Measurements from ENCODE around the gene KCNIP4.

KCNIP4 gene

DNA sequence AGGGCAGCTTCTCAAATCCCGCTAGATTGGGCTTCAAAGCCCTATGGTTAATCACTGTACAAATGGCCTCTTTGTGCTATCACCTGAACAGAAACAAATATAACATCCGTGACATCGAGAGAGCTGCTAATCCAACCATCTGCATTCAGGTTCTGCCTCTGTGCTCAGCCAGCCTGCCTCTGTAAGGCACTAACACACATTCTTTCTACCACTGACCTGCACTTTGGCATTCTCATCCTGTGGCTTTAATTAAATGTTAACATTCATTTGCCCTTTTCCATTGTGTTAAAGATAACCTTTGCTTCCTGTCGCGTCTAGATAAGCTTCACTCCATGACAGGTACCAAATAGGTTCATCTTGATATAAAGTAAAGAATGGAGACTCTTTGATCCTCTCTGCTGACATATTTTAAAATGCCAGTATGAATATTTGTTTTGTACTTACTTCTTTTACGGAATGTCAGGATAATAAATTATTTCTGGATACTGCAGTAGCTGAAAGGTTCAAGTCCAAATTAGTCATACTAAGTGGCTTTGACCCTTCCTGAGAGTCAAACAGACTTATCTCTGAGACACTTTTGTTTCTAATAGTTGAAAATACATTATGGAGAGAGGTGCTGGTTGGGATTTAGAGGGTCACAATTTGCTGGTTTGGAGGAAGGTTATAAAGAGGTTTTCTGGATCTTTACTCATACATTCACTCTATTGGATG lies 742.6 kb downstream of the KCNIP4 start:
- H3K27me3 ChIP-seq (ENCODE audit: control insufficient read depth in 1 of 2, insufficient read depth in 2 of 2, low read length in 2 of 2): no peaks in the 10 kb centered on the region
- no peak overlapping the region for H3K4me3 ChIP-seq (ENCODE audit: low read depth in 1 of 2, low read length in 2 of 2)
- no peak overlapping the region for H3K27ac ChIP-seq (ENCODE audit: low read depth, low read length)
- H3K9me3 ChIP-seq (ENCODE audit: low read length): no peaks in the 10 kb centered on the region
- no peaks in the 10 kb centered on the region for H3K4me1 ChIP-seq (ENCODE audit: insufficient read depth, low read length)
- H3K9ac ChIP-seq (ENCODE audit: low read length): no peak overlapping the region
- H3K36me3 ChIP-seq (ENCODE audit: insufficient read depth, low read length): no peaks in the 10 kb centered on the region

DNA sequence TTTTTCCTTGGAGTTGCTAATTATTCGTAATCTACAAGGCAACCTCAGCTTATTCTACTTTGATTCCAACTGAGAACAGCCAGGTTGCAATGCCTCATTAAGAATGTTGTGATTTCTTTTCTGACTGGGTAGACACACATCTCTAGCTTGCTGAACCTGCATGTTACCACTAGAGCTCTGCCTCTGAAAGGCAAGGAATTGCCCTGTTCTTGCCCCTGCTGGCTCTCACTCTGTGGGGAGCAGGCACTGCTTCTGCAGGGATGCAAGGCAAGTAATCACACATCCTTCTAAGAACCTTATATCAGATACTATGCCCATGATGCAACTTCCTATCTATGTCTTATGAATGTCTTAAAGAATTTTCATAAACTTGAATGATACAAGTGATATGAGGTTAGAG lies 745.2 kb downstream of the KCNIP4 start:
- Histone ChIP-seq H3K9ac (ENCODE audit: low read length) (no peak overlapping the region), H3K27me3 (ENCODE audit: control insufficient read depth in 1 of 2, insufficient read depth in 2 of 2, low read length in 2 of 2) (no peaks in the 10 kb centered on the region), H3K27ac (ENCODE audit: low read depth, low read length) (no peak overlapping the region), H3K36me3 (ENCODE audit: insufficient read depth, low read length) (no peaks in the 10 kb centered on the region), H3K9me3 (ENCODE audit: low read length) (no peaks in the 10 kb centered on the region), H3K4me1 (ENCODE audit: insufficient read depth, low read length) (no peaks in the 10 kb centered on the region), H3K4me3 (ENCODE audit: low read depth in 1 of 2, low read length in 2 of 2) (no peak overlapping the region)

DNA sequence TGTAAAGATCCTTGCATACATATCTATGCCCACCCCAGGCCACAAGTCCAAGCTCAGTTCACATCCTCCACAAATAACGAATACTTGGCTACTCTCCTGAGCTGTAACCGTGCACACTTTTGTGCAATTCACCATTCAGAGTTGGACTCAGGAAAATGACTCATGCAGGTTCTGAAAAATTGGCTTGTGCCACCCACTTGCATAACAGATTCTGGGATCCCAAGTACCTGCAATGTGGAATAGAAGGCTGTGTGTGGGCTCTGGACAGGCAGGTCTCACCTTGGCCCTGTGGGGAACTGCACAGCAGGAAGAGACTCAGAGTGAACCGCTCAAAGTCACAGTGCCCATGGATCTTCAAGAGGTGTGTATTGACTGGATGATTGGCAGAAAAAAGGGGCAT lies 745.6 kb downstream of the KCNIP4 start:
- H3K4me3 ChIP-seq (ENCODE audit: low read depth in 1 of 2, low read length in 2 of 2): no peak overlapping the region

GRCh38 chr4:21198683-21199082 lies 749.9 kb downstream of the KCNIP4 start:
- H3K27me3 ChIP-seq (ENCODE audit: control insufficient read depth in 1 of 2, insufficient read depth in 2 of 2, low read length in 2 of 2): no peaks in the 10 kb centered on the region
- no peak overlapping the region for H3K9ac ChIP-seq (ENCODE audit: low read length)
- no peaks in the 10 kb centered on the region for H3K36me3 ChIP-seq (ENCODE audit: insufficient read depth, low read length)
- H3K4me3 ChIP-seq (ENCODE audit: low read depth in 1 of 2, low read length in 2 of 2): no peak overlapping the region
- H3K27ac ChIP-seq (ENCODE audit: low read depth, low read length): no peak overlapping the region
- no peaks in the 10 kb centered on the region for H3K4me1 ChIP-seq (ENCODE audit: insufficient read depth, low read length)
- no peaks in the 10 kb centered on the region for H3K9me3 ChIP-seq (ENCODE audit: low read length)

More for the DNA sequence above, 745.6 kb downstream of the KCNIP4 start:
- Histone ChIP-seq H3K27me3 (ENCODE audit: control insufficient read depth in 1 of 2, insufficient read depth in 2 of 2, low read length in 2 of 2) (no peaks in the 10 kb centered on the region), H3K36me3 (ENCODE audit: insufficient read depth, low read length) (no peaks in the 10 kb centered on the region), H3K27ac (ENCODE audit: low read depth, low read length) (no peak overlapping the region), H3K4me1 (ENCODE audit: insufficient read depth, low read length) (no peaks in the 10 kb centered on the region), H3K9me3 (ENCODE audit: low read length) (no peaks in the 10 kb centered on the region), H3K9ac (ENCODE audit: low read length) (no peak overlapping the region)

- Histone ChIP-seq H3K27me3 (ENCODE audit: control insufficient read depth in 1 of 2, insufficient read depth in 2 of 2, low read length in 2 of 2) (no peaks in the 10 kb centered on the region), H3K4me3 (ENCODE audit: low read depth in 1 of 2, low read length in 2 of 2) (no peak overlapping the region)
These were observed 752.9 kb downstream of the KCNIP4 start for GRCh38 chr4:21195682-21196081.

GRCh38 chr4:21192367-21192766 lies 756.2 kb downstream of the KCNIP4 start:
- H3K27me3 ChIP-seq (ENCODE audit: control insufficient read depth in 1 of 2, insufficient read depth in 2 of 2, low read length in 2 of 2): no peaks in the 10 kb centered on the region
- H3K9ac ChIP-seq (ENCODE audit: low read length): no peak overlapping the region
- H3K27ac ChIP-seq (ENCODE audit: low read depth, low read length): no peak overlapping the region
- no peaks in the 10 kb centered on the region for H3K9me3 ChIP-seq (ENCODE audit: low read length)
- no peaks in the 10 kb centered on the region for H3K4me1 ChIP-seq (ENCODE audit: insufficient read depth, low read length)
- H3K4me3 ChIP-seq (ENCODE audit: low read depth in 1 of 2, low read length in 2 of 2): no peak overlapping the region
- H3K36me3 ChIP-seq (ENCODE audit: insufficient read depth, low read length): no peaks in the 10 kb centered on the region

More at GRCh38 chr4:21195682-21196081, 752.9 kb downstream of the KCNIP4 start:
- Histone ChIP-seq H3K9ac (ENCODE audit: low read length) (no peak overlapping the region), H3K9me3 (ENCODE audit: low read length) (no peaks in the 10 kb centered on the region), H3K36me3 (ENCODE audit: insufficient read depth, low read length) (no peaks in the 10 kb centered on the region), H3K4me1 (ENCODE audit: insufficient read depth, low read length) (no peaks in the 10 kb centered on the region), H3K27ac (ENCODE audit: low read depth, low read length) (no peak overlapping the region)

DNA sequence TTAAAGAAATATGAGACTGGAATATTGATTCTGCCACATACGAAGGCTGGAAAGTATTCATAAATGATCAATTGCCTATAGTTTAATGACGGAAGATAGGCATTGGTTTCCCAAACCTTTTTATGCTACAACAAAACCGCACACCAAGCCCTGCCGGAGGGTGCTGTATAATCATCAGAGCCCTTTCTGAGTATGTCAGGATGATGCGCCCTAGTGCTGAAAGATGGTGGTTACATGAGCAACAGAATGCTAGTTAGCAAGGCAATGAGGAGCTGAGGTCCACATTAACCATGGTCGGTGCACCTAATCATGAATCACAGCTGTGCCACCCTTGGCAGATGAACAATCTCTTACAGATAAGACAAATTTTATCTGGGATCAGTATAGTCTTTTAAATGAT lies 757.3 kb downstream of the KCNIP4 start:
- H3K4me3 ChIP-seq (ENCODE audit: low read depth in 1 of 2, low read length in 2 of 2): no peak overlapping the region
- no peak overlapping the region for H3K27ac ChIP-seq (ENCODE audit: low read depth, low read length)
- no peaks in the 10 kb centered on the region for H3K27me3 ChIP-seq (ENCODE audit: control insufficient read depth in 1 of 2, insufficient read depth in 2 of 2, low read length in 2 of 2)
- H3K9me3 ChIP-seq (ENCODE audit: low read length): no peaks in the 10 kb centered on the region
- no peak overlapping the region for H3K9ac ChIP-seq (ENCODE audit: low read length)
- H3K4me1 ChIP-seq (ENCODE audit: insufficient read depth, low read length): no peaks in the 10 kb centered on the region
- no peaks in the 10 kb centered on the region for H3K36me3 ChIP-seq (ENCODE audit: insufficient read depth, low read length)

- Histone ChIP-seq H3K4me3 (ENCODE audit: low read depth in 1 of 2, low read length in 2 of 2) (no peak overlapping the region), H3K4me1 (ENCODE audit: insufficient read depth, low read length) (no peaks in the 10 kb centered on the region), H3K9ac (ENCODE audit: low read length) (no peak overlapping the region), H3K27ac (ENCODE audit: low read depth, low read length) (no peak overlapping the region), H3K27me3 (ENCODE audit: control insufficient read depth in 1 of 2, insufficient read depth in 2 of 2, low read length in 2 of 2) (no peaks in the 10 kb centered on the region), H3K36me3 (ENCODE audit: insufficient read depth, low read length) (no peaks in the 10 kb centered on the region), H3K9me3 (ENCODE audit: low read length) (no peaks in the 10 kb centered on the region)
These were observed 763.8 kb downstream of the KCNIP4 start for GRCh38 chr4:21184788-21185187.

GRCh38 chr4:21181716-21182115 lies 766.9 kb downstream of the KCNIP4 start:
- Histone ChIP-seq H3K27me3 (ENCODE audit: control insufficient read depth in 1 of 2, insufficient read depth in 2 of 2, low read length in 2 of 2) (no peaks in the 10 kb centered on the region), H3K9me3 (ENCODE audit: low read length) (no peaks in the 10 kb centered on the region), H3K36me3 (ENCODE audit: insufficient read depth, low read length) (no peaks in the 10 kb centered on the region), H3K4me1 (ENCODE audit: insufficient read depth, low read length) (no peaks in the 10 kb centered on the region), H3K4me3 (ENCODE audit: low read depth in 1 of 2, low read length in 2 of 2) (no peak overlapping the region), H3K9ac (ENCODE audit: low read length) (no peak overlapping the region), H3K27ac (ENCODE audit: low read depth, low read length) (no peak overlapping the region)

- H3K4me3 ChIP-seq (ENCODE audit: low read depth in 1 of 2, low read length in 2 of 2): no peak overlapping the region
- no peaks in the 10 kb centered on the region for H3K27me3 ChIP-seq (ENCODE audit: control insufficient read depth in 1 of 2, insufficient read depth in 2 of 2, low read length in 2 of 2)
- no peaks in the 10 kb centered on the region for H3K4me1 ChIP-seq (ENCODE audit: insufficient read depth, low read length)
- H3K27ac ChIP-seq (ENCODE audit: low read depth, low read length): no peak overlapping the region
- H3K9ac ChIP-seq (ENCODE audit: low read length): no peak overlapping the region
- H3K36me3 ChIP-seq (ENCODE audit: insufficient read depth, low read length): no peaks in the 10 kb centered on the region
- H3K9me3 ChIP-seq (ENCODE audit: low read length): no peaks in the 10 kb centered on the region
These were observed 770.7 kb downstream of the KCNIP4 start for GRCh38 chr4:21177871-21178270.

GRCh38 chr4:21177092-21177491 lies 771.5 kb downstream of the KCNIP4 start:
- no peaks in the 10 kb centered on the region for H3K27me3 ChIP-seq (ENCODE audit: control insufficient read depth in 1 of 2, insufficient read depth in 2 of 2, low read length in 2 of 2)
- no peak overlapping the region for H3K4me3 ChIP-seq (ENCODE audit: low read depth in 1 of 2, low read length in 2 of 2)
- H3K36me3 ChIP-seq (ENCODE audit: insufficient read depth, low read length): no peaks in the 10 kb centered on the region
- H3K9ac ChIP-seq (ENCODE audit: low read length): no peak overlapping the region
- no peaks in the 10 kb centered on the region for H3K9me3 ChIP-seq (ENCODE audit: low read length)
- no peak overlapping the region for H3K27ac ChIP-seq (ENCODE audit: low read depth, low read length)
- no peaks in the 10 kb centered on the region for H3K4me1 ChIP-seq (ENCODE audit: insufficient read depth, low read length)

DNA sequence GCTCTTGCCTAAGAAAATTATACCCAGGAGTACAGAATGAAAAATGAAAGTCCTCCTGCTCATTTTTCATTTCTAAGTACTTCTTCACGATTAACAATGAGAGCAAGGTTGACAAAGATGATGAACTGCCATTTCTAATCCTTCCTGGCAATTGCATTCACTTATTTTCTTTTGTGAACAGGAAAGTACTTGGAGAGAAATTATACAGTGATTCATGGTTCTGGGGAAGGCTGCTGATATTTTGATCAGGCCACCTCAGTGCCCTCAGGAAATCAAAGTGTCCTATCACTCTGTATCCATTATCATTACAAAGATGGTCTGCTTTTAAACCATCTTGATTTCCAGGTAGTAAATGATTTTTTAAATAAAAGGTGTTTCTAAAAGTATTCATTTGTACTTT lies 780.9 kb downstream of the KCNIP4 start:
- no peaks in the 10 kb centered on the region for H3K36me3 ChIP-seq (ENCODE audit: insufficient read depth, low read length)
- H3K27ac ChIP-seq (ENCODE audit: low read depth, low read length): no peak overlapping the region
- H3K9ac ChIP-seq (ENCODE audit: low read length): no peak overlapping the region
- H3K4me1 ChIP-seq (ENCODE audit: insufficient read depth, low read length): no peaks in the 10 kb centered on the region
- H3K4me3 ChIP-seq (ENCODE audit: low read depth in 1 of 2, low read length in 2 of 2): no peak overlapping the region
- no peaks in the 10 kb centered on the region for H3K27me3 ChIP-seq (ENCODE audit: control insufficient read depth in 1 of 2, insufficient read depth in 2 of 2, low read length in 2 of 2)
- H3K9me3 ChIP-seq (ENCODE audit: low read length): no peaks in the 10 kb centered on the region
